ENCODE data around the gene RPS21.
"Not testable (repeated sequence)": the region's sequence is repeated elsewhere in the genome, so short reads cannot be mapped to it uniquely, and the experiment has no call there.

Gene RPS21

DNA sequence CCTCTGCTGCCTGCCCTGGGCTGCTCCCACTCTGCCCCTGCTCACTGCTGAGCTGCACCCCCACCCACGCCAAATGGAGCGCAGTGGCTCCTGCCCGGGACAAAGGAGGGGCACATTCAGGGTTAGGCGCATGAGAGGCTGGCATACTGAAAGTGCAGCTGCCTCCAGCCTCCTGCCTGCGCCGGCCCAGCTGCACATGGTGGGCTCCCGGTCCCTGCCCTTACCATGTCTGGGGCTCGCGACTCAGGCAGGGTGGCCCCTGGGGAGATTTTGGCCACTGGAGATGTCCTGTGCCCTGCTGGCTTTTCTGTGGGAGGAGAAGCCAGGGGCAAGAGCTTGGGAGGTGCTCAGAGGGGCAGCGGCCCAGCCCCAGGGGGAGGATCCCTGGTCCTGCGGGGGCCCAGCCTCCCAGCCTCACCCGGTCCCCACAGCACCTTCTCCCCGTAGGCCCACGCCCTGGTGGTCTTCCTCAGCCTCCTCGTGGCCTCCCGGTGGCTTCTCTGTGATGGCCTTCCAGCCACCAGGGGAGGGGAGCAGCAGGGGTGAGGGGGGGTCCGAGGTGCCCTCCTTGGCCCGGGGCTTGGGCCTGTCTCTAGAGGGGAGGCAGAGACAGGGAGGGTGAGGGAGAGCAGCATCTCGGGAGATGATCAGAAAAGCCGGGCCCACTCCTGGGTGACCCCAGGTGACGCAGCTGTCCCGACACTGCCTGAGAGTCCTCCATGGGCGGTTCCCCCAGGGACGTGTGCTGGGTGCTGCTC lies 28.6 kb downstream of the RPS21 start:
- in situ Hi-C loops (cut with HindIII; ENCODE audit: low pct_ligation_motif_present, low pct_unique_long_range_greater_than_20kb, low sequenced_read_pairs) = no loop called here
- no peak for DNase-seq

DNA sequence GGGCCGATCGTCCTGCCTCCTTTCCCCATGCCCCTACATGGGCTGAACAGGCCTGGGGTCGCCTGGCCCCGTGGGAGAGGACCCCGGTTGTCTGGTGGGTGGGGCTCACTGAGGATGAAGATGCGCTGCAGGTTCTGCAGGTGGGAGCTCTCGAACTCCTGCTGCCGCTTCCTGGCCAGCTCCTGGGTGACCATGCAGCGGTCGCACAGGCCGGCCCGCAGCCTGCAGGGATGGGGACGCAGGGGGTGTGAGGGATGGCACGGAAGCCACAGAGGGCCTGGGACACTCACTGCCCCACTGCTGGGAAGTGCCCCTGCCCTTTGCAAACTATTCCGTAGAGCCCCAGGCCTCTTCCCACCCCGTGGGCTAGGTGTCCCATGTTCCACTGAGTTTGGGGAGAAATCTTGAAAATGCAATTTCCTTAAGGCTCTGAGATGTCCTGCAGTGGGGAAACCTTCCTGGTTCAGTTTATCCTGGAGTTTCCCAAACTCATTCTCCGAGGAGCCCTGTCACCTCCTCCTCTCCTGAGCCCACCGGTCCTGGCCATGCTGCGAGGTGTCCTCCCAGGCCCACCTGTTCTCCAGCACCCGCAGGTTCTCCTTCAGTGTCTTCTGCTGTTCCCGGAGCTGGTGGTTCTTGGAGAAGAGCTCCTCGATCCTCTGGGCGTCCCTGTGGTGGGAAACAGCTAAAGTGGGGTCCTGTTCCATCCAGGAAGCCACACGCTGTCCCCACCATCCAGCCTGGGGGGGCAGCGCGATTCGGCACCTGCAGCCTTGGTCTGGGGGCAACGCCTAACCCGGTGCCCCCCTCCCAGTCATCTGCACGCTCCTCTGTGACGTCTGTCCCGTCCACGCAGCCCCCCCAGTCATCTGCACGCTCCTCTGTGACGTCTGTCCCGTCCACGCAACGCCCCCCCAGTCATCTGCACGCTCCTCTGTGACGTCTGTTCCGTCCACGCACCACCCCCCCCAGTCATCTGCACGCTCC lies 30.0 kb downstream of the RPS21 start:
- in situ Hi-C loops (cut with HindIII; ENCODE audit: low pct_ligation_motif_present, low pct_unique_long_range_greater_than_20kb, low sequenced_read_pairs) = no loop called here
- DNase-seq = no peak

DNA sequence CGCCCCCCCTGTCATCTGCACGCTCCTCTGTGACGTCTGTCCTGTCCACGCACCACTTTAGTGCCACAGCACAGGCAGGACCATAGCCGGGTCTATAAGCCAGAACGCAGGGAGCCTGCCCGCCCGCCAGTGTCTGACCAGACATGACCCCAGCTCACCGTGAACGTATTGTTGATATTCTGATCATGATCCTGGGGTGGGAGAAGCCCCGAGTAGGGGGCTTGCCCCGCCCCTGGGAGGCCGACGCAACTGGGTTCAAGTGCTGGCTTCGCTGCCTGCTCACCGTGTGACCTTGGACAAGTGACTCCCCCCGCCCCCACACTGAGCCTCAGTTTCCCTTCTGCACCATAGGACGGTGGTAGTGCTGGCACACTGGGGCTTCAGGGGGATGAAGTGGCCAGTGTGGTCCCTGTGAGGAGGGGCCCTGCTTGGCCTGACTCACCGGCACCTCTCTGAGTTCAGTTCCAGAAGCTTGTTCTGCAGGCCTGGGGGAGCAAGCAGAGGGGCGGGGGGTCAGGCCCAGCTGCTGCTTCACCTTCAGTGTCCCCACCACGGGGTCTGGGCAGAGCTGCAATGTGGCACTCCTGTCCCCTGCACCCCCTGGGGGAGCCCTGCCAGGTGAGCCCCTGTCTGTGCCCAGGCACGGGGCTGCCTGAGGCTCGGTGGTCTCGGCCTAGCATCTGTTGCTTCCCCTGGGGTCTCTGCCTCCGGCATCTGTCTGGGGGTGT lies 31.2 kb downstream of the RPS21 start:
- no peak for DNase-seq
- in situ Hi-C loops (cut with HindIII; ENCODE audit: low pct_ligation_motif_present, low pct_unique_long_range_greater_than_20kb, low sequenced_read_pairs) = no loop called here

DNA sequence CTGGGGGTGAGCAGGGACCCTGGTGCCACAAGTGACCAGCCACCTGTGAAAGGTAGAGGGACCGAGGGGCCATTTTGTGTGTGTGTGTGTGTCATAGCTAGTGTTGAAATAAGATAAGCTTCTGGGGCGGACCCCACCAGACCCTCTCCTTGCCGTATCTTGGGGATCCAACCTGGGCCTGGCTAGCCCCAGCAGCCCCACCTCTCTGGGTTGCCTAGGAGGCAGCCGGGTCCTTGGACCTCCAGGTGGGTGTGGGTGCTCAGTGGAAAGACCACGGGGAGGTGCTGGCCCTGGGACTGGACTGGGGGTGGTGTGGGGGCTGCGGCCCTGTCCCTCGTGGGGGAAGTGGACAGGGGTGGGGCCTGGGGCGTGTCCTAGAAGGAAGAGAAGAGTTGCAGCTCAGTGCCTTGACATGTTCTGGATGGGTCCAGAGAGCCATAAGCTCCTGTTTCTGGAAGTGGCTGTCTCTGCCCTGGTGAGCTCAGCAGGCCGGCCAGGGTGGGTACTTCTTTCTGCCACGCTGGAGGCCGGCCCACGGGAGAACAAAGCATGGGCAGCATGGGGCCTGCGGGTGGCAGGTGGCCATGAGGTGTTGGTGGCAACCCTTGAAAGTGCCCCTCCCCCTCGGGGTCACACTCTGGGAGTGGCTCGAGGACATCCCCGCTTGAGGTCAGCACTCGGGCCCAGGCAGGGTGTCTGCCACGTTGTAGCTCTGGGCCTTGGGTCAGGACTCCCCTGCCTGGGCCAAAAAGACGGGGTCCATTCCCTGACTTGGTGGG lies 32.0 kb downstream of the RPS21 start:
- in situ Hi-C loops (cut with HindIII; ENCODE audit: low pct_ligation_motif_present, low pct_unique_long_range_greater_than_20kb, low sequenced_read_pairs) = no loop called here
- no peak for DNase-seq

DNA sequence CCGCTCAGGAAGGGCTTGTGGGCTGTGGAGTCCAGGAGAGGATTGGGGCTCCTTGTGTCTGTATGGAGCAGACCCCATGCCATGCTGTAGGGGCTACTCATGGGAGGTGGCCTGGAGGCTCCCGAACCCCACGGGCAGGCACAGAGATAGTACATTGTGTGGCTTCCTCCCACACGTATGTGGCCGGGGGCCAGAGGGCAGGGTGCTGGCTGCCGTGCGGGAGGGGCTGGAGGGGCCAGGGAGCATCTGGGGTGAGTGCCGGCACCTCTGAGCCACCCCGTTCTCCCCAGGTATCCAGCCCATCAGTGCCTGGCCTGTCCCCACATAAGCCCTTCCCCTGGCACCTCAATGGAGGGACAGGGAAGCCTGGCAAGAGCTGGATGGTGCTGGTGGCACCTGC lies 32.9 kb downstream of the RPS21 start:
- in situ Hi-C loops (cut with HindIII; ENCODE audit: low pct_ligation_motif_present, low pct_unique_long_range_greater_than_20kb, low sequenced_read_pairs) = no loop called here

DNA sequence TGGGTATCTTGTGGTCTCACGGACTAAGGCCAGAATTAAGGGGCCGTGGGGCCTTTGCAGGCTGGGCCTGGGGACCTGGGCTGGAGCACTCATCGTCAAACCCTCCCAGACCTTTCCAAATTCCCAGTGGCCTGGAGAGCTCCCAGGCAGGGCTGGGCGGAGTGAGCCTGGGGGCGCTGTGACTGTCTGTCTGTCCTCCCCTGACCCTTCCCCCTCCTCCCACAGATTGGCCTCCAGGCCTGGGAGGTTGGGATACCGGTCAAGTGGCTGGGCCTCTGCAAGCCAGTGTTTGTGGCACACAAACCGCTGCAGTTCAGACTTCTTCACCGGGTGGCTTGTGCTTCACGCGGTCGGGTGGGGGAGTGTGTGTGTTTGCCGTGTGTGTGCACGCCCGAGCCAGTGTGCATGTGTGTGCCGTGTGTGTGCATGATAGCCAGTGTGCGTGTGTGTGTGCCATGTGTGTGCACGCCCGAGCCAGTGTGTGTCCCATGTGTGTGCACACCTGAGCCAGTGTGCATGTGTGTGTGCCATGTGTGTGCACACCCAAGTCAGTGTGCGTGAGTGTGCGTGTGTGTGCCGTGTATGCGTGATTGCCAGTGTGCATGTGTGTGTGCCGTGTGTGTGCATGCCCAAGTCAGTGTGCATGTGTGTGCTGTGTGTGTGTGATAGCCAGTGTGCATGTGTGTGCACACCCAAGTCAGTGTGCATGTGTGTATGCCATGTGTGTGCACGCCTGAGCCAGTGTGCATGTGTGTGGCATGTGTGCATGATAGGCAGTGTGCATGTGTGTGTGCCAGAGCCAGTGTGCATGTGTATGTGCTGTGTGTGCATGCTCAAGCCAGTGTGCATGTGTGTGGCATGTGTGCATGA lies 34.2 kb downstream of the RPS21 start:
- in situ Hi-C loops (cut with HindIII; ENCODE audit: low pct_ligation_motif_present, low pct_unique_long_range_greater_than_20kb, low sequenced_read_pairs) = no loop called here
- no peak for DNase-seq

More for the DNA sequence above, 32.9 kb downstream of the RPS21 start:
- no peak for DNase-seq

DNA sequence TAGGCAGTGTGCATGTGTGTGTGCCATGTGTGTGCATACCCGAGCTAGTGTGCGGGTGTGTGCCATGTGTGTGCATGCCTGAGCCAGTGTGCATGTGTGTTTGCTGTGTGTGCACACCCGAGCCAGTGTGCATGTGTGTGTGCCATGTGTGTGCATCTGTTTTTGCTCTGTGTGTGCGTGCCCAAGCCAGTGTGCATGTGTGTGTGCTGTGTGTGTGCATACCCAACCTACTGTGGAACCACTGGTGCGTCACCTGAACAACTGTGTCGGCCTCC lies 34.8 kb downstream of the RPS21 start:
- DNase-seq = no peak
- in situ Hi-C loops (cut with HindIII; ENCODE audit: low pct_ligation_motif_present, low pct_unique_long_range_greater_than_20kb, low sequenced_read_pairs) = no loop called here

DNA sequence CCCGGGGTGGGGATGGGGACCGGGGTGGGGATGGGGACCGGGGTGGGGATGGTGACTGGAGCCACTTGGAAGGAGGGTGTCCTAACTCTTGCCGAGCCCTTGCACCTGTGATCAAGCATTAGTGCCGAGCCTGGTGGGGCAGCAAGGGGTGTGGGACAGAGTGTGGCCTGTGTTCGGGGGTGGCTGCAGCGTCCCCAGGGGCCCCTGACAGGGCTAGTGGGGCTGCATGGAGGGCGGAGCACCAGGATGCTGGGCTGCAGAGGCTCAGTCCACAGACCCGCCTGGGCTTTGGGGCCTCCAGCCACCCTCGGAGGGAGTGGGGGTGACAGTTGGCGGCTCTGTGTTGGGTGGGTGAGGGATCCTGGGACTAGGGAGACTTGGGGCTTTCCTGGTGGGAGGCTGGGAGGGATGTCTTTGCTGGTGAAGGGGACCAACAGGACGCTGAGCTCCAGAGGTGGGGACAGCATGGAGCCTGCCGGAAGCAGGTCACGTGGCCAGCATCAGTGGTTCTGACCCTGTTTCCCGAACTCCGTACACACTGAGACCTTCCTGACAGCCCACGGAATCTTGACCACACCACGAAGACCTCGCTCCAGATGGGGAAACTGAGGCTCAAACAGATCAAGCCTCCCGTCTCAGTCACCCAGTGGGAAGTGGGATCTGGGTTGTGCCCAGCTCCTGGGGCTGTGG lies 35.9 kb downstream of the RPS21 start:
- in situ Hi-C loops (cut with HindIII; ENCODE audit: low pct_ligation_motif_present, low pct_unique_long_range_greater_than_20kb, low sequenced_read_pairs) = no loop called here
- no peak for DNase-seq

DNA sequence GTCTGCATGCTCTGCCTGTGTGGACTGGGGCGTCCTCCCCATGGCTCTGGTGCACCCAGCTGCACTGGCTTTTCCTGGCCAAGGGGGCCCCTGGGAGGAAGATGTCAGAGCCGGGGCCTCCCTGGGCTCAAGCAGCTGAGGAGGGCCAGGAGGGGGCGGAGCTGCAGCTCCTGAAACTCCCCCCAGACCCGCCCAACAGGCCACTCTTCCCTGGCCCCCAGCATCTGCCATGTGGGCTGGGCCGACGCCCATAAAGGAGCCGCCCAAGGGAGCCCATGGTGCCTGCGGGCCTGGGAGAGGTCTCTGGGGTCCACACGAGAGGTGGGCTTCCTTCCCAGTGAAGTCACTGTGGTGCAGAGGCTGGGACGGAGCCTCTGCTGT lies 36.4 kb downstream of the RPS21 start:
- in situ Hi-C loops (cut with HindIII; ENCODE audit: low pct_ligation_motif_present, low pct_unique_long_range_greater_than_20kb, low sequenced_read_pairs) = no loop called here
- DNase-seq = no peak

DNA sequence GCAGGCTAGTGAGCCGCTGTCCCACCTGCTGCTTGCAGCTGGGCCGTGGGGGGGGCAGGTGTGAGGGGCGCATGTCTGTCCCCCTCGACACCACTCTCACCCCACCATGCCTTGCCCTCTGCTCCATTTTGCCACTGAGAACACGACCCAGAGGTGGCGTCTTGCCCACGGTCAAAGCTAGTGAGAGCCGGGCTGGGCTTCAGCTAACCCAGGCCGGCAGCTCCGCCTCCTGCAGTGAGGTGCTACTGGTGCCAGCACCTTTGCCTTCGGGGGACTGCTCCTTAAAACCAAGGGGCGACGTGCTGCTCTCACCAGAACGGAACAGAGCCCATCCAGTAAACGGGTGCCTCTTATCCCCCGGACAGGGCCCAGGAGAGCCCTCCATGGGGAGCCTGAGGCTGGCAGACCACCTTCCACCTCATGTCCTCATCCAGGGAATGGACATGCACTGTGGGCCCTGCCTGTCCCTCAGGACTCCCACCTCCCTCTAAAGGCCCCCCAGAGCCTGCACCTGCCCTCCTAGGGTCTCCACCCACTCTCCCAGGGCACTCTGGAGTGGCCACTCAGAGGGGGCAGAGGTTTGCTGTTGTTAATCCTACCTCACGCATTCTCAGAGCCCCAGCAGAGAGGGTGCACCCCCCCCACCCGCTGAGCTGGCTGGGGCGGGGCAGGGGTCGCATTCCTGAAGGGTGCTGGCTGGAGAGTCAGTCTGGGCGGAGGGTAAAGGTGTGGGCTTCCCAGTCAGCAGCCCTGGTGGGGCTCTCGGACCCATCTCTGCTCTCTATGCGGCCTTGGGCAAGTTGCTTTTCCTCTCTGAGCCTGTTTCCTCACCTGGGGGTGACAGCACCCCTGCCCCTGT lies 37.6 kb downstream of the RPS21 start:
- no peak for DNase-seq
- in situ Hi-C loops (cut with HindIII; ENCODE audit: low pct_ligation_motif_present, low pct_unique_long_range_greater_than_20kb, low sequenced_read_pairs) = no loop called here

DNA sequence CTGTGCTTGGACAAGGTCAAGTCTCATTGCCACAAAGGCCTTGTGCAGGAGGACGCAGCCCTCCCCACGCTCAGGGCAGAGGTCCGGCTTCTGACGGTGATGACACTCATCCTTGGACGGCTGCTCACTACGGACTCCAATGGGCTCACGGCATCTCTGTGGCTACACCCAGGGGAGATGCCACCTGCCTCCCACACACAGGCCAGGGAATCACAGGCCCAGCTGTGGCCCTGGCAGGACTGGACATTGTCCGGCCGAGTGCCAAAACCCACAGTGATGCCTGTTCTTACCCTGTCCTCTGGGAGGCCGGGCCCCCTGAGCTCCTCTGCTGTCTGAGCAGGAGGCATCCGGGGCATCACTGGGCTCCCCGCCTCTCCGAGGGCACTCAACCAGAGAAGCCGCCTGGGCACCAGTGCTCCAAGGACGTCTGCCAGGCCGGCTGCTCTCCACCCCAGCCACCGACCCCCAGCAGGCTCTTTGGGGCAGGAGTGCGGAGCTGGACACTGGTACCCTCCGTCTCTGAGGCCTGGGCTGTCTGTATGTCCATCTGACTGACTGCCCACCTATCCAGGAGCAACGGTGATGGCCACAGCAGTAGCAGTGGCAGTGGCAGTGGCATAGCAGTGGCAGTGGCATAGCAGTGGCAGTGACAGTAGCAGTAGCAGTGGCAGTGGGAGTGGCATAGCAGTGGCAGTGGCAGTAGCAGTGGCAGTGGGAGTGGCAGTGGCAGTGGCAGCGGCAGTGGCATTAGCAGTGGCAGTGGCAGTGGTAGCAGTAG lies 38.6 kb downstream of the RPS21 start:
- in situ Hi-C loops (cut with HindIII; ENCODE audit: low pct_ligation_motif_present, low pct_unique_long_range_greater_than_20kb, low sequenced_read_pairs) = no loop called here
- DNase-seq = peak; percentile 8

DNA sequence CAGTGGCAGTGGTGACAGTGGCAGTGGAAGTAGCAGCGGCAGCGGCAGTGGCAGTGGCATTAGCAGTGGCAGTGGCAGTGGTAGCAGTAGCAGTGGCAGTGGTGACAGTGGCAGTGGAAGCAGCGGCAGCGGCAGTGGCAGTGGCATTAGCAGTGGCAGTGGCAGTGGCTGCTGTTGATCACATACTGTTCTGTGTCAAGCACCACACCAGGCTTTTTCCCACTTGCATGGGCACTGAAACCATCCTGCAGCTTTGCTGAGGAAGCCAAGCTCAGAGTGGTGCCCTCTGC lies 39.1 kb downstream of the RPS21 start:
- DNase-seq; in situ Hi-C loops (cut with HindIII; ENCODE audit: low pct_ligation_motif_present, low pct_unique_long_range_greater_than_20kb, low sequenced_read_pairs): not testable (repeated sequence)

DNA sequence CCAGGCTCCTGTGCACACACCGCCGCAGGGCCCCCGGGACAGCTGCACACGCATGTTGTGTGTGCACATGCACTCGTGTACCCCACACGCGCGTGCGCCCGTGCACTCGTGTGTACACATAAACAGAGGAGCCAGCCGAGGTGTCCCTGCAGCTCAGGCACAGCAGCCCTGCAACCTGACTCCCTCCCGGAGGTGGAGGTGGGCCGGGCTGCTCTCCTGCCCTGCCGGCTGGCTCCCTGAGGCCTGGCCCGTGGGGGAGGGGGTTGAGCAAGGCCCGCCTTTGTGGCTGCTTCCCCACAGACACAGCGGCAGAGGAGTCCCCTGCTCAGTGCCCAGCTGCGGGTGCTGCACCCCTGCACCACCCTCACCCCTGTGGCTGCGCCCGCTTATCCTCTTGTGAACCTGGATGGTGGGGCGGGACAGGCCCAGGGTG lies 39.8 kb downstream of the RPS21 start:
- in situ Hi-C loops (cut with HindIII; ENCODE audit: low pct_ligation_motif_present, low pct_unique_long_range_greater_than_20kb, low sequenced_read_pairs) = no loop called here
- DNase-seq = no peak

DNA sequence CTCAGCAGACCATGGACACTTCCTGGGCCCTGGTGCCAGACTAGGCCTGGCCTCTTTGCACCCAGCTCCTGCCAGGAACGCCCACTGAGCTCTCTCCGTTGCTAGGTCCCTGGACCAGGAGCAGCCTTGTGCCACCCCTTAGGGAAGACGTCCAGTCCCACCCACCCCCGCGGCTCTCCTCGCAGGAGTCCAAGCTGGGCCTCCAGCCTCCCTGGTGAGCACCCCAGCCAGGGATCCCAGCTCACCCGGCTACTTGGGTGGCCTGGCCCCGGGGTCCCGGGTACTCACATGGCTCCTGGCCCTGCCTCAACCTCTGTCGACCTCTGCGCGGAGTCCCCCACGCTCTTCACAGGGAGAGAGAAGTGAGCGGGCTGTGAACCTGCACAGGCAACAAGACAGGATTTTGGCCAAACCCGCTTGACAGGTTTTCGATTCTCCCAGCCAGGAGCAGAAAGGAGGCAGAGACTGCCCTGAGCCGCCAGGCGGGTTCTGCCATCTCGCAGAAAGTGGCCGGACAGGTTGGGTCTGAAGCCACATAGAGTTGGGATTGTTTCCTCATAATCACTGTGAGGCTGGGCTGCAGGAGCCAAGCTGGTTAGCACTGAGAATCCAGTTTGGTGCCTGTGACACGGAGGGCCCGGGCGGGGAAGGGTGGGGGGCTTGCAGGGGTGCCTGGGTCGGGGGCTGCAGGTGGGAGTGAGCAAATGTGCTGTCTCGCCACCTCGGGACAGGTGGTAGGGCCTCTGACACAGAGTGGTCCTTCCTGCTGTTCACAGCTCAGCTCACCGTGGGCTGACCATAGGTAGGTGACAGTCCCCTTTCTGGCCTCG lies 40.5 kb downstream of the RPS21 start, which contains the start of gene RBBP8NL:
Gene RBBP8NL, minus strand, starts transcription at position 368 of the 830 bp plus-strand sequence. CDS start 7,892 bp downstream, outside the sequence.
- no peak for DNase-seq
- in situ Hi-C loops (cut with HindIII; ENCODE audit: low pct_ligation_motif_present, low pct_unique_long_range_greater_than_20kb, low sequenced_read_pairs) = no loop called here

DNA sequence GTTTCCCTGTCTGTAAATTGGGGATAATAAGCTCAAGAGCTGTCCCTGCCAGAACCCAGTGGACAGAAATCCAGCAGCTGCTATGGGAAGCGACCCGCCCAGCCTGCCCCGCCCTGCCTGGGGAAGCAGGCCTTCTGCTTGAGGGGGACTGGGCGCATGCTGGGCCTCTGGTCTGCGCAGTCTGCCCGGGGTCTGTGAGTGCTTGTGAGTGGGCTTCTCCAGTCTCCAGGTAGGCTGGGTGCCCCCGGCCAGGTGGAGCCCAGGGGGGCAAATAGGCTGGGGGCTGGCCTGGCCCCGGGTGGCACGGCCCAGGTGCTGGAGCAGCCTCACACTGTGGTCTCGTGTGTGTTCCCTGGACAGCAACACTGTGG lies 41.1 kb downstream of the RPS21 start:
- no peak for DNase-seq
- in situ Hi-C loops (cut with HindIII; ENCODE audit: low pct_ligation_motif_present, low pct_unique_long_range_greater_than_20kb, low sequenced_read_pairs) = no loop called here

Data from ACHN (cell line).